K562 (cell line): ENCODE measurements around the gene GRIA4. TPM values are rescaled to one million over a fixed set of nuclear protein-coding genes. Genes with fewer than 3 reads are reported as not detected.

Experiments used
- ATAC-seq: fragments of 200-7000 bp; cut with Tn5 transposase; 3 replicates; pipeline ENCODE4 v1.9.1; 2020; ENCODE audit warnings: moderate library complexity
- BruUV-seq: library from RNA; stranded (reverse); fragments of 400-500 nt; replicated peaks from 2 replicates; lab custom pipeline; 2021; lab: Mats Ljungman, UMichigan
- CTCF ChIA-PET: fragments of 300-600 bp; formaldehyde crosslinking; extraction: SDS; loops from one replicate; lab custom pipeline; 2021; ENCODE audit warnings: low intra/inter-chr PET ratio; lab: Yijun Ruan, JAX
- POLR2A ChIA-PET: fragments of 300-600, 350-650 bp; sonication (Branson Sonifier 250); formaldehyde crosslinking; extraction: SDS; loops from one replicate; lab custom pipeline; 2021; ENCODE audit warnings: antibody characterized with exemption, inconsistent platforms; lab: Yijun Ruan, JAX
- DNase-seq, 4 experiments: peaks; one replicate each; pipeline versions ENCODE4 v3.0.0 to v3.0.0-alpha.2; 2011 to 2018; ENCODE audit warnings: low spot score in 3 of 4, mixed read lengths in 3 of 4; ENCODE audit errors: extremely low read depth in 1 of 4
- FAIRE-seq: peaks from 2 replicates; lab custom pipeline; 2011; peaks lifted over from hg19 to GRCh38; lab: Jason Lieb, UNC
- H2AFZ ChIP-seq: 2 replicates; pipeline ENCODE4 v1.6.0; 2011; ENCODE audit warnings: low read depth, low read length, control low read depth, inconsistent platforms
- H3K27ac ChIP-seq: fragments of 200-600 bp; 3 replicates; pipeline ENCODE4 v1.8.0; 2011; ENCODE audit warnings: low read depth, mild to moderate bottlenecking, control low read depth, inconsistent platforms, low read length, moderate library complexity, mixed read lengths; ENCODE audit errors: extremely low read depth
- H3K27me3 ChIP-seq, 2 experiments: fragments of 300-600 bp in 1 of 2; 2 replicates in 1 of 2; 3 replicates in 1 of 2; pipeline versions ENCODE4 v1.6.0 to v1.8.0; 2011; ENCODE audit warnings: inconsistent platforms in 2 of 2, low read length in 2 of 2, mild to moderate bottlenecking in 1 of 2, mixed read lengths in 1 of 2, moderate library complexity in 1 of 2; ENCODE audit not compliant: control insufficient read depth in 2 of 2, insufficient read depth in 2 of 2
- H3K36me3 ChIP-seq: fragments of 300-600 bp; 3 replicates; pipeline ENCODE4 v1.8.0; 2011; ENCODE audit warnings: mild to moderate bottlenecking, low read length, inconsistent platforms; ENCODE audit not compliant: control insufficient read depth, insufficient read depth
- H3K4me1 ChIP-seq, 2 experiments: fragments of 200-600 bp in 1 of 2; replicated peaks in 1 of 2; 2 replicates in 1 of 2; 3 replicates in 1 of 2; pipeline versions ENCODE4 v1.5.1 to v1.8.0; 2011; ENCODE audit warnings: inconsistent platforms in 2 of 2, low read length in 2 of 2, mild to moderate bottlenecking in 1 of 2, mixed read lengths in 1 of 2, moderate library complexity in 1 of 2; ENCODE audit not compliant: control insufficient read depth in 2 of 2, insufficient read depth in 2 of 2
- H3K4me2 ChIP-seq: 2 replicates; pipeline ENCODE4 v1.6.1; 2011; ENCODE audit warnings: low read length, control low read depth, inconsistent platforms, mixed read lengths; ENCODE audit not compliant: insufficient read depth
- H3K4me3 ChIP-seq: fragments of 200-600 bp; sonication (generic), shearing (Covaris generic); 2 replicates; pipeline ENCODE4 v1.5.1; 2016; ENCODE audit warnings: control low read depth, inconsistent platforms
- H3K79me2 ChIP-seq: fragments of 200-600 bp; 3 replicates; pipeline ENCODE4 v1.8.0; 2011; ENCODE audit warnings: low read length, inconsistent platforms; ENCODE audit not compliant: control insufficient read depth, insufficient read depth
- H3K9ac ChIP-seq, 2 experiments: 2 replicates each; pipeline versions ENCODE4 v1.6.0 to v1.6.1; 2011; ENCODE audit warnings: low read depth in 2 of 2, low read length in 2 of 2, control low read depth in 1 of 2, inconsistent platforms in 1 of 2, mild to moderate bottlenecking in 1 of 2, mixed read lengths in 1 of 2; ENCODE audit not compliant: insufficient read depth in 1 of 2
- H3K9me1 ChIP-seq: one replicate; pipeline ENCODE4 v1.6.0; 2011; ENCODE audit warnings: inconsistent platforms, mild to moderate bottlenecking, low read length, moderate library complexity; ENCODE audit not compliant: control insufficient read depth, insufficient read depth
- H3K9me3 ChIP-seq: replicated peaks from 2 replicates; pipeline ENCODE4 v1.5.1; 2011; ENCODE audit warnings: low read depth, low read length, inconsistent platforms; ENCODE audit not compliant: control insufficient read depth, insufficient read depth
- H4K20me1 ChIP-seq: replicated peaks from 2 replicates; pipeline ENCODE4 v1.6.1; 2011; ENCODE audit warnings: low read length, inconsistent platforms, mixed read lengths; ENCODE audit not compliant: control insufficient read depth, insufficient read depth
- DACH1 ChIP-seq: fragments of 450-650 bp; IDR thresholded peaks from 2 replicates; pipeline ENCODE4 v1.6.1; 2018; ENCODE audit not compliant: partially characterized antibody
- ETV5 ChIP-seq: sonication (generic); formaldehyde crosslinking; IDR thresholded peaks from 2 replicates; pipeline ENCODE4 v1.4.0; 2020; ENCODE audit warnings: low read depth, mild to moderate bottlenecking, missing genetic modification reagents
- FOXK2 ChIP-seq, 2 experiments: fragments of 450-650 bp; IDR thresholded peaks in 1 of 2; conservative IDR thresholded peaks in 1 of 2; 2 replicates each; pipeline ENCODE4 v1.6.1; 2016; ENCODE audit warnings: low read depth in 2 of 2, mild to moderate bottlenecking in 1 of 2
- HMGN3 ChIP-seq: IDR thresholded peaks from 2 replicates; pipeline ENCODE4 v1.6.1; 2011; ENCODE audit warnings: borderline replicate concordance, low read depth, mild to moderate bottlenecking, mixed read lengths, low read length; ENCODE audit not compliant: insufficient read length; ENCODE audit errors: extremely low read depth
- ILK ChIP-seq: fragments of 450-650 bp; IDR thresholded peaks from 2 replicates; pipeline ENCODE4 v1.6.1; 2016; ENCODE audit warnings: missing genetic modification characterization, low read depth, mild to moderate bottlenecking, missing compliant biosample characterization, moderate library complexity, borderline replicate concordance
- MCM5 ChIP-seq: fragments of 450-650 bp; IDR thresholded peaks from 2 replicates; pipeline ENCODE4 v1.6.1; 2016; ENCODE audit warnings: low read depth
- NR2F6 ChIP-seq: fragments of 450-650 bp; formaldehyde crosslinking; IDR thresholded peaks from 2 replicates; pipeline ENCODE4 v1.4.0; 2020; ENCODE audit warnings: mild to moderate bottlenecking
- RAD51 ChIP-seq: fragments of 450-650 bp; IDR thresholded peaks from 2 replicates; pipeline ENCODE4 v1.7.1; 2016; ENCODE audit warnings: low read depth, mild to moderate bottlenecking, borderline replicate concordance
- TEAD4 ChIP-seq, 2 experiments: sonication (generic) in 1 of 2; formaldehyde crosslinking in 1 of 2; IDR thresholded peaks; 2 replicates each; pipeline versions ENCODE4 v1.6.1 to v1.8.0; 2012 to 2022; ENCODE audit warnings: borderline replicate concordance in 1 of 2, inconsistent platforms in 1 of 2, low read length in 1 of 2, mild to moderate bottlenecking in 1 of 2, missing genetic modification reagents in 1 of 2
- TSC22D4 ChIP-seq: fragments of 450-650 bp; IDR thresholded peaks from 2 replicates; pipeline ENCODE4 v1.6.1; 2016; ENCODE audit warnings: missing genetic modification characterization, missing biosample characterization, control low read depth
- ZBTB26 ChIP-seq: fragments of 450-650 bp; formaldehyde crosslinking; IDR thresholded peaks from 2 replicates; pipeline ENCODE4 v1.4.0; 2022; ENCODE audit warnings: missing genetic modification characterization
- ZNF507 ChIP-seq: conservative IDR thresholded peaks from 2 replicates; pipeline ENCODE4 v1.6.1; 2017; ENCODE audit warnings: missing genetic modification characterization, missing compliant biosample characterization
- ZNF551 ChIP-seq: fragments of 250-450 bp; sonication (Bioruptor Pico); IDR thresholded peaks from 2 replicates; pipeline ENCODE4 v1.5.0; 2021; ENCODE audit warnings: mild to moderate bottlenecking, moderate library complexity
- WGBS: fragments of 100-300 bp; shearing (Covaris generic); methylation state at CpG from one replicate; pipeline ENCODE4 v1.1.6; 2016; ENCODE audit warnings: low coverage, mixed read lengths; ENCODE audit not compliant: insufficient coverage; ENCODE audit errors: missing lambda C conversion rate; 5-methylcytosine and 5-hydroxymethylcytosine counted together
- in situ Hi-C: fragments of 300-500 bp; cut with MboI; formaldehyde crosslinking; loops from 4 replicates; pipeline ENCODE4 v1.15.0; 2018; ENCODE audit warnings: inconsistent platforms, mixed read lengths
- intact Hi-C: fragments of 100-400 bp; cut with micrococcal nuclease; formaldehyde crosslinking; loops from 2 replicates; pipeline ENCODE4 v1.14.2; 2022
- polyA plus RNA-seq, 8 experiments: library from polyadenylated mRNA; depleted of rRNA in 4 of 8; stranded (reverse) in 5 of 8; unstranded in 3 of 8; fragments of >200 nt; fragmentation: Nextera tagmentation in 2 of 8; fragmentation: Illumina TruSeq in 1 of 8; extraction: Ambion mirVana in 2 of 8; extraction: Trizol in 1 of 8; gene quantifications; 2 replicates each; pipeline versions ENCODE4 v1.2.1 to v1.2.3, GENCODE V29; 2011 to 2014; ENCODE audit warnings: inconsistent platforms in 1 of 8, missing spikeins in 1 of 8
- total RNA-seq, 7 experiments: library from RNA; depleted of rRNA in 6 of 7; stranded (reverse); fragments of >200 nt in 6 of 7; fragmentation: Illumina TruSeq in 2 of 7; extraction: Trizol in 2 of 7; gene quantifications; 2 replicates each; pipeline versions ENCODE4 v1.2.1 to v1.2.3, GENCODE V29; 2011 to 2021; ENCODE audit warnings: low replicate concordance in 1 of 7
- TF ChIP-seq, protein P1 (sequence below): sonication (generic); IDR thresholded peaks from 2 replicates; pipeline ENCODE4 v1.6.1; 2016

The GRIA4 gene
- total and polyA plus RNA-seq, 9 of the 15 experiments (the other 6 are each of a cell fraction or from before 2014, with no cell fraction given) = not detected

DNA sequence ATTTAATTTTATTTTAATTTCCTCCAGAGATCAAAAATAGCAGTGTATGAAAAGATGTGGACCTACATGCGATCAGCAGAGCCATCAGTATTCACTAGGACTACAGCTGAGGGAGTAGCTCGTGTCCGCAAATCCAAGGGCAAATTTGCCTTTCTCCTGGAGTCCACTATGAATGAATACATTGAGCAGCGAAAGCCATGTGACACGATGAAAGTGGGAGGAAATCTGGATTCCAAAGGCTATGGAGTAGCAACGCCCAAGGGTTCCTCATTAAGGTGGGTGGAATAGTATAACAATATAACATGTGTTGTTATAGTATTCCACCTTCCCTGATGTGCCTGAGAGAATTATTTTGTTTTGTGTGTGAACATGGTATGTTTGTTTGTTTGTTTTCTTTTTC lies 323.8 kb downstream of the GRIA4 start (continued):
- TF ChIP-seq NR2F6 (CRISPR knock-in tag) (no peak), ILK (tag) (no peak), ZNF507 (tag) (no peak)
- TF ChIP-seq, protein P1, sequence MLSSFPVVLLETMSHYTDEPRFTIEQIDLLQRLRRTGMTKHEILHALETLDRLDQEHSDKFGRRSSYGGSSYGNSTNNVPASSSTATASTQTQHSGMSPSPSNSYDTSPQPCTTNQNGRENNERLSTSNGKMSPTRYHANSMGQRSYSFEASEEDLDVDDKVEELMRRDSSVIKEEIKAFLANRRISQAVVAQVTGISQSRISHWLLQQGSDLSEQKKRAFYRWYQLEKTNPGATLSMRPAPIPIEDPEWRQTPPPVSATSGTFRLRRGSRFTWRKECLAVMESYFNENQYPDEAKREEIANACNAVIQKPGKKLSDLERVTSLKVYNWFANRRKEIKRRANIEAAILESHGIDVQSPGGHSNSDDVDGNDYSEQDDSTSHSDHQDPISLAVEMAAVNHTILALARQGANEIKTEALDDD = no peak

DNA sequence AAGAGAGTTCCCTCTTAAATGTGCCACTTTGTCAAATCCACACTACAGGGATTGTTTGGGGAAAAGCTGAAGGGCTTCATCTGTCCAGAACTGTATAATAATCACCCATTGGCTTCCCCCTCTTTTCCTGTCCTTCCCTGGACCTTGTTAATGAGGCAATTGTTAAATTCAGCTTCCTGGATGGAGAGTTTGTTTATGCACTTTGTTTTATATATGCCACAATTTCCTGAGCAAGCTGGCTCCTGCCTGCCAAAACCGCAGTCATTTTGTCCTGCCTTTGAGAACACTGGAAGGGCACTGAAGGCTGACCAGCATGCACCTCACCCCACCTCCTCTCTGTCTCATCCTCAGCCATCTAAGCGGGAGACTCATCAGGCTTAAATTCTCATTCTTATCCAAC lies 325.9 kb downstream of the GRIA4 start:
- POLR2A ChIA-PET = no interaction called here
- no peak overlapping the region for H3K27ac ChIP-seq
- intact Hi-C loops = no loop called here
- H4K20me1 ChIP-seq = no peaks in the 10 kb centered on the region
- no TSS peak for BruUV-seq
- no peak for DNase-seq
- WGBS = 0% methylated on average over 2 of the region's 2 CpGs
- no peak for ATAC-seq
- no peaks in the 10 kb centered on the region for H3K36me3 ChIP-seq
- CTCF ChIA-PET = no interaction called here
- H3K4me2 ChIP-seq = no peak overlapping the region
- H3K9me1 ChIP-seq = no peaks in the 10 kb centered on the region
- H2AFZ ChIP-seq = no peak overlapping the region
- no peak overlapping the region for H3K9ac ChIP-seq
- H3K4me1 ChIP-seq = no peaks in the 10 kb centered on the region
- no peaks in the 10 kb centered on the region for H3K79me2 ChIP-seq
- TF ChIP-seq HMGN3 (no peak), DACH1 (no peak), ZBTB26 (CRISPR knock-in tag) (no peak), MCM5 (no peak), TEAD4 (IDR thresholded peaks at IDR 0.05; ENCODE audit: low read length) (no peak), TEAD4 (CRISPR knock-in tag; IDR thresholded peaks at IDR 0.05; ENCODE audit: borderline replicate concordance) (no peak), FOXK2 (conservative IDR thresholded peaks at IDR 0.05 in 1 of 2, IDR thresholded peaks at IDR 0.05 in 1 of 2; ENCODE audit: low read depth in 2 of 2) (no peak), TSC22D4 (tag) (no peak), RAD51 (no peak), ETV5 (CRISPR knock-in tag) (no peak), ZNF551 (CRISPR knock-in tag) (no peak)
- TF ChIP-seq, all 486 proteins: peak for 0
- FAIRE-seq = no peak
- Histone ChIP-seq H3K27me3 (no peaks in the 10 kb centered on the region), H3K4me3 (no peak overlapping the region), H3K9me3 (no peaks in the 10 kb centered on the region)
- in situ Hi-C loops = no loop called here
